PFSK-1 (cell line): ENCODE data around the gene MICU1.

ENCODE experiments used
- FOXP2 ChIP-seq: optimal IDR thresholded peaks from 2 replicates; pipeline ENCODE3; 2011; ENCODE audit warnings: borderline replicate concordance, control low read depth, inconsistent platforms; ENCODE audit not compliant: insufficient read depth; ENCODE audit errors: extremely low read length, extremely low read depth
- POLR2AphosphoS5 ChIP-seq: IDR thresholded peaks from 2 replicates; pipeline ENCODE4 v1.6.1; 2012; ENCODE audit warnings: low read depth, mild to moderate bottlenecking, control low read depth, low read length, moderate library complexity
- SIN3A ChIP-seq: IDR thresholded peaks from 2 replicates; pipeline ENCODE4 v1.6.1; 2012; ENCODE audit warnings: mild to moderate bottlenecking, low read length, moderate library complexity, borderline replicate concordance; ENCODE audit not compliant: insufficient read depth
- TF ChIP-seq, protein P1 (sequence below), 2 experiments: IDR thresholded peaks; 2 replicates each; pipeline versions ENCODE4 v1.6.1 to v1.8.0; 2011 to 2012; ENCODE audit warnings: low read depth in 2 of 2, low read length in 2 of 2, control low read depth in 1 of 2, inconsistent platforms in 1 of 2, mild to moderate bottlenecking in 1 of 2, moderate library complexity in 1 of 2; ENCODE audit not compliant: insufficient read depth in 1 of 2

DNA sequence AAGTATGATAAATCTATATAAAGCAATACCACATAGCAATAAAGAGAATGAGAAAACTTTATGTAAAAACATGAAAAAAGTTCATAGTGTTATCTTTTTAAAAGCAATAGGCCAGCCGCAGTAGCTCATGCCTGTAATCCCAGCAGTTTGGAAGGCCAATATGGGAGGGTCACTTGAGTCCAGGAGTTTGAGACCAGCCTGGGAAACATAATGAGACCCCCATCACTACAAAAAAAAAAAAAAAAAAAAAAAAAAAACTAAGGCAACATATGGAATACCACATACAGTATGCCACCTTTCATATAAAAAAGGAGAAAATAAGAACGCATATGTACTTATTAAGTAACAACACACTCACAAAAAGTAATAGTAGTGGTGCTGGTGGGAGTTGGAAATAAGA is 52.8 kb downstream of the MICU1 start:
- no peak for TF ChIP-seq POLR2AphosphoS5
- TF ChIP-seq, protein P1, sequence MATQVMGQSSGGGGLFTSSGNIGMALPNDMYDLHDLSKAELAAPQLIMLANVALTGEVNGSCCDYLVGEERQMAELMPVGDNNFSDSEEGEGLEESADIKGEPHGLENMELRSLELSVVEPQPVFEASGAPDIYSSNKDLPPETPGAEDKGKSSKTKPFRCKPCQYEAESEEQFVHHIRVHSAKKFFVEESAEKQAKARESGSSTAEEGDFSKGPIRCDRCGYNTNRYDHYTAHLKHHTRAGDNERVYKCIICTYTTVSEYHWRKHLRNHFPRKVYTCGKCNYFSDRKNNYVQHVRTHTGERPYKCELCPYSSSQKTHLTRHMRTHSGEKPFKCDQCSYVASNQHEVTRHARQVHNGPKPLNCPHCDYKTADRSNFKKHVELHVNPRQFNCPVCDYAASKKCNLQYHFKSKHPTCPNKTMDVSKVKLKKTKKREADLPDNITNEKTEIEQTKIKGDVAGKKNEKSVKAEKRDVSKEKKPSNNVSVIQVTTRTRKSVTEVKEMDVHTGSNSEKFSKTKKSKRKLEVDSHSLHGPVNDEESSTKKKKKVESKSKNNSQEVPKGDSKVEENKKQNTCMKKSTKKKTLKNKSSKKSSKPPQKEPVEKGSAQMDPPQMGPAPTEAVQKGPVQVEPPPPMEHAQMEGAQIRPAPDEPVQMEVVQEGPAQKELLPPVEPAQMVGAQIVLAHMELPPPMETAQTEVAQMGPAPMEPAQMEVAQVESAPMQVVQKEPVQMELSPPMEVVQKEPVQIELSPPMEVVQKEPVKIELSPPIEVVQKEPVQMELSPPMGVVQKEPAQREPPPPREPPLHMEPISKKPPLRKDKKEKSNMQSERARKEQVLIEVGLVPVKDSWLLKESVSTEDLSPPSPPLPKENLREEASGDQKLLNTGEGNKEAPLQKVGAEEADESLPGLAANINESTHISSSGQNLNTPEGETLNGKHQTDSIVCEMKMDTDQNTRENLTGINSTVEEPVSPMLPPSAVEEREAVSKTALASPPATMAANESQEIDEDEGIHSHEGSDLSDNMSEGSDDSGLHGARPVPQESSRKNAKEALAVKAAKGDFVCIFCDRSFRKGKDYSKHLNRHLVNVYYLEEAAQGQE (IDR thresholded peaks at IDR 0.05; ENCODE audit: insufficient read depth in 1 of 2, low read depth in 2 of 2, low read length in 2 of 2), result no peak
- no peak for TF ChIP-seq FOXP2
- no peak for TF ChIP-seq SIN3A
